WTC11 (cell line): Measurements from ENCODE around the gene ELP4. TPM values are rescaled to one million over a fixed set of nuclear protein-coding genes. Genes with fewer than 3 reads are reported as not detected.

Experiments
- ATAC-seq: fragments of 200-7000 bp; cut with Tn5 transposase; 2 replicates; pipeline ENCODE4 v1.10.0; 2021; ENCODE audit warnings: mild to moderate bottlenecking, moderate library complexity
- CTCF ChIA-PET: fragments of 300-600 bp; sonication (Branson Sonifier 250); formaldehyde crosslinking; loops from one replicate; lab custom pipeline; 2021; ENCODE audit warnings: antibody characterized with exemption; lab: Charles Lee
- POLR2A ChIA-PET: fragments of 350-600 bp; sonication (Branson Sonifier 250); formaldehyde crosslinking; loops from one replicate; lab custom pipeline; 2021; ENCODE audit warnings: antibody characterized with exemption; lab: Charles Lee
- DNase-seq: peaks from one replicate; pipeline ENCODE4 v3.0.0; 2021; ENCODE audit warnings: low spot score
- H3K27ac Mint-ChIP-seq: 2 replicates; pipeline ENCODE4 v1.8.0; 2021; ENCODE audit warnings: mixed read lengths
- H3K27me3 Mint-ChIP-seq: 2 replicates; pipeline ENCODE4 v1.8.0; 2021; ENCODE audit warnings: low read depth, mild to moderate bottlenecking, moderate library complexity, mixed read lengths
- H3K36me3 Mint-ChIP-seq: 2 replicates; pipeline ENCODE4 v1.8.0; 2021; ENCODE audit warnings: mixed read lengths
- H3K4me1 Mint-ChIP-seq: 2 replicates; pipeline ENCODE4 v1.8.0; 2022; ENCODE audit warnings: mixed read lengths
- H3K4me3 Mint-ChIP-seq: 2 replicates; pipeline ENCODE4 v1.8.0; 2021; ENCODE audit warnings: mild to moderate bottlenecking, moderate library complexity, mixed read lengths
- H3K9me3 Mint-ChIP-seq: 2 replicates; pipeline ENCODE4 v1.8.0; 2021; ENCODE audit warnings: mixed read lengths
- ETV6 ChIP-seq: sonication (generic); formaldehyde crosslinking; IDR thresholded peaks from 2 replicates; pipeline ENCODE4 v1.8.1; 2022; ENCODE audit warnings: mild to moderate bottlenecking, missing genetic modification reagents
- KAT7 ChIP-seq: sonication (generic); formaldehyde crosslinking; IDR thresholded peaks from 2 replicates; pipeline ENCODE4 v1.8.1; 2023; ENCODE audit warnings: missing genetic modification reagents, mild to moderate bottlenecking, borderline replicate concordance
- MXD4 ChIP-seq: fragments of 250-450 bp; sonication (Bioruptor Pico); IDR thresholded peaks from 2 replicates; pipeline ENCODE4 v1.8.0; 2021; ENCODE audit warnings: mild to moderate bottlenecking, moderate library complexity, borderline replicate concordance
- RELA ChIP-seq: sonication (generic); formaldehyde crosslinking; IDR thresholded peaks from 2 replicates; pipeline ENCODE4 v1.8.1; 2022; ENCODE audit warnings: missing genetic modification reagents, mild to moderate bottlenecking, borderline replicate concordance
- TEAD1 ChIP-seq: sonication (generic); formaldehyde crosslinking; IDR thresholded peaks from 2 replicates; pipeline ENCODE4 v1.8.0; 2022; ENCODE audit warnings: mild to moderate bottlenecking, missing genetic modification reagents
- ZNF396 ChIP-seq: fragments of 250-450 bp; sonication (Bioruptor Pico); IDR thresholded peaks from 2 replicates; pipeline ENCODE4 v1.8.0; 2021; ENCODE audit warnings: mild to moderate bottlenecking, moderate library complexity, borderline replicate concordance
- total RNA-seq: library from RNA; stranded (reverse); gene quantifications from 3 replicates; pipeline ENCODE4 v1.2.3, GENCODE V29; 2021
- TF ChIP-seq, protein P1 (sequence below): sonication (generic); formaldehyde crosslinking; IDR thresholded peaks from 2 replicates; pipeline ENCODE4 v1.8.1; 2022; ENCODE audit warnings: low read depth, missing genetic modification reagents, borderline replicate concordance
- TF ChIP-seq, protein P2 (sequence below): sonication (generic); formaldehyde crosslinking; IDR thresholded peaks from 2 replicates; pipeline ENCODE4 v1.8.0; 2022; ENCODE audit warnings: missing genetic modification reagents

Gene ELP4
- total RNA-seq, 1 experiment from 2014 or later = 14.6 TPM

DNA sequence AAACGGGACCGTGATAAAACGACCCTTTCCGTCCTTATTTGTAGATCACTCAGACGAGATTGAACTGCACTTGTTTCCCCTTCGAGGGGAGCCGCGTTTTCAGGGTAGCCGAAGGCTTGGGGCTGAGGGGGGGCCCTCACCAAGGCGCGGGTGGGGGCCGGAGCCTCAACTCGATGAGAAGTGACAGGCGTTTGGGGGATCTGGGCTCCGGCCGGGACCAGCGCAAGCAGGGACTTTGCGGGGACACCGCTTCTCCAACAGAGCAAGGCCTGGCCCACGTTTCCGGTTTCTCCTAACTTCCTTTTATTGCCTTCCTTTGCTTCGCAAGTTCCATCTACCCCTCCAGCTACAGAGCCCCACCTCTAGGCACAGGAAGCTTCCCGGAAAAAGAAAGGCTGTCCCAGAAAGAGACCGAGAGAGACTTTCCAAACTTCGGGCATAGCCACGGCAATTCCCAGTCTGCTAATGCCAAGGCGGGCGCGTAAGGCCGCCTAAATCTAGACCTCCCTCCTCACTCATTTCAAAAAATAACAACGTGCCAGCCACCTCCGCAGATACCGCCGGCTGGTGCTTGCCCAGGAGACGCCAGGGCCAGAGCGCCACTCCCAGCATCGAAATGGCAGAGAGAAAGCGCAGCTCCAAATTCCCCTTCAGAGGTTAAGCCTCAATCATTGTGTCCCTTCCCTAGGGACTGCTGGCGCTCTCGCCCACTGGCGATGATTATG, 294.9 kb downstream of the ELP4 start:
- no peak overlapping the region for H3K27ac Mint-ChIP-seq
- H3K4me1 Mint-ChIP-seq = peaks cover 78% of the 10 kb centered on the region
- no peaks in the 10 kb centered on the region for H3K36me3 Mint-ChIP-seq

DNA sequence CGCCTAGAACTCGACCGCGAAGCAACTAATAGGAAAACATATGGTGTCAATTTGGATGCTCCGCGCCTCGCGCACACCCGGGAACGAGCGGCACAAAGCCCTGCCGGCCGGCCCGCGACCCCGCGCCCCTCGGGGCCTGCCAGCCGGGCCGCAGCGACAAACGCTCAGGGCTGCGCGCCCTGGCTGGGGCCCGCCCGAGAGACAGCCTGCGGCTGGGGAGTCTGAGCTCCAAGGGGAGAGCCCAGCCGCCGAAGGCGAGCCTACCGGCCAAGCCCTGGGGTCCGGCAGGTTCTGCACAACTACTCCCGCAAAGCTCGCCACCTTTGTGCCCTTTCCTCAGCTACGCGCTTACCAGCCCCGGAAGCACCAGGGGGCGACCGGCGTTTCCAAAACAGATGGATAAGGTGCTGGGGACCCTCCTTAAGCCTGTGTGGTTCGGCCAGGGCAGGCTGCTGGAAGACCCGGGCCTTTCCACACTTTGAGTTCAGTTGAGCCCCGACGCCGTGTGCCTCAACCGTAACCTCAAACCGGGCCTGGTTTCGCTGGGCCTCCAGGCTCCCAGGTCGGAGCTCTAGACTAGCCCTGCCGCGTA, 295.6 kb downstream of the ELP4 start:
- peak; percentile 8 for ATAC-seq

More for the DNA sequence above, 294.9 kb downstream of the ELP4 start:
- POLR2A ChIA-PET = no interaction called here
- H3K4me3 Mint-ChIP-seq = peak overlapping the region; percentile 69
- DNase-seq = peak; percentile 39
- peaks cover 100% of the 10 kb centered on the region for H3K27me3 Mint-ChIP-seq
- no peak for ATAC-seq
- no peaks in the 10 kb centered on the region for H3K9me3 Mint-ChIP-seq
- TF ChIP-seq, protein P1, sequence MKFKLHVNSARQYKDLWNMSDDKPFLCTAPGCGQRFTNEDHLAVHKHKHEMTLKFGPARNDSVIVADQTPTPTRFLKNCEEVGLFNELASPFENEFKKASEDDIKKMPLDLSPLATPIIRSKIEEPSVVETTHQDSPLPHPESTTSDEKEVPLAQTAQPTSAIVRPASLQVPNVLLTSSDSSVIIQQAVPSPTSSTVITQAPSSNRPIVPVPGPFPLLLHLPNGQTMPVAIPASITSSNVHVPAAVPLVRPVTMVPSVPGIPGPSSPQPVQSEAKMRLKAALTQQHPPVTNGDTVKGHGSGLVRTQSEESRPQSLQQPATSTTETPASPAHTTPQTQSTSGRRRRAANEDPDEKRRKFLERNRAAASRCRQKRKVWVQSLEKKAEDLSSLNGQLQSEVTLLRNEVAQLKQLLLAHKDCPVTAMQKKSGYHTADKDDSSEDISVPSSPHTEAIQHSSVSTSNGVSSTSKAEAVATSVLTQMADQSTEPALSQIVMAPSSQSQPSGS (CRISPR knock-in tag) = no peak
- peak; percentile 61; the same call in 1 of the 2 replicates for TF ChIP-seq ETV6 (CRISPR knock-in tag)
- CTCF ChIA-PET = interaction anchor here (0.6 to 2.2 kb wide), 6 partner anchors 12 to 372 kb away, joined by 3 to 10 read pairs (median 4); no protein-coding TSS in a partner anchor

DNA sequence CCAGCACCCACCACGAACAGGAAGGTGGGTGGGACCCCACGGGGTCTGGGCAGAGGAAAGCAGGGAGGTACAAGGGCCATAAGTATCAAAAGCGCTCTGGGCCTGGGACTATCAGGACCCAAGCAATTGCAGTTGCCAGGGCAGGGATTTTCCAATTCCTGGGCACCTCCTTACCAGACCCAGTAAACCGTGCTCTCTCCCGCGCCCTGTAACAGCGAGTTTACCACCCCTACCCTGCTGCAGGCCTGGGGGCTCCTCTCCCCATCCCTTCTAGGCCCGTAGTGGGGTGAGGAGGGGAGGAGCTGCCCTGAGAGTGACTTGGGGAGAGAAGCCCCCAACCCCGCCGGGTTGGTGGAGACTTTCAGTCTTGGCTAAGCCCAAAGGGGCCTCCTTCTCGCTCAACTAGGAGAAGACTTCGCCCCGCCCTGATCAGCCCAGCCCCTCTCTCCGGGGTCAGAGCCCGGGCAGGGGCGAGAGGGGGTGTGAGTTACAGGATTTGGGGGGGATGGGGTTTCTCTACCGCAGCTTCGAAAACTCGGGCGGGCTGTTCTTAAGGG, 296.1 kb downstream of the ELP4 start:
- DNase-seq (peak; percentile 70), ATAC-seq (peak; percentile 43)
- Mint-ChIP-seq H3K4me3 (peak overlapping the region; percentile 44), H3K36me3 (no peaks in the 10 kb centered on the region), H3K9me3 (no peaks in the 10 kb centered on the region), H3K4me1 (peaks cover 73% of the 10 kb centered on the region), H3K27me3 (peaks cover 100% of the 10 kb centered on the region), H3K27ac (no peak overlapping the region)
- TF ChIP-seq, protein P2, sequence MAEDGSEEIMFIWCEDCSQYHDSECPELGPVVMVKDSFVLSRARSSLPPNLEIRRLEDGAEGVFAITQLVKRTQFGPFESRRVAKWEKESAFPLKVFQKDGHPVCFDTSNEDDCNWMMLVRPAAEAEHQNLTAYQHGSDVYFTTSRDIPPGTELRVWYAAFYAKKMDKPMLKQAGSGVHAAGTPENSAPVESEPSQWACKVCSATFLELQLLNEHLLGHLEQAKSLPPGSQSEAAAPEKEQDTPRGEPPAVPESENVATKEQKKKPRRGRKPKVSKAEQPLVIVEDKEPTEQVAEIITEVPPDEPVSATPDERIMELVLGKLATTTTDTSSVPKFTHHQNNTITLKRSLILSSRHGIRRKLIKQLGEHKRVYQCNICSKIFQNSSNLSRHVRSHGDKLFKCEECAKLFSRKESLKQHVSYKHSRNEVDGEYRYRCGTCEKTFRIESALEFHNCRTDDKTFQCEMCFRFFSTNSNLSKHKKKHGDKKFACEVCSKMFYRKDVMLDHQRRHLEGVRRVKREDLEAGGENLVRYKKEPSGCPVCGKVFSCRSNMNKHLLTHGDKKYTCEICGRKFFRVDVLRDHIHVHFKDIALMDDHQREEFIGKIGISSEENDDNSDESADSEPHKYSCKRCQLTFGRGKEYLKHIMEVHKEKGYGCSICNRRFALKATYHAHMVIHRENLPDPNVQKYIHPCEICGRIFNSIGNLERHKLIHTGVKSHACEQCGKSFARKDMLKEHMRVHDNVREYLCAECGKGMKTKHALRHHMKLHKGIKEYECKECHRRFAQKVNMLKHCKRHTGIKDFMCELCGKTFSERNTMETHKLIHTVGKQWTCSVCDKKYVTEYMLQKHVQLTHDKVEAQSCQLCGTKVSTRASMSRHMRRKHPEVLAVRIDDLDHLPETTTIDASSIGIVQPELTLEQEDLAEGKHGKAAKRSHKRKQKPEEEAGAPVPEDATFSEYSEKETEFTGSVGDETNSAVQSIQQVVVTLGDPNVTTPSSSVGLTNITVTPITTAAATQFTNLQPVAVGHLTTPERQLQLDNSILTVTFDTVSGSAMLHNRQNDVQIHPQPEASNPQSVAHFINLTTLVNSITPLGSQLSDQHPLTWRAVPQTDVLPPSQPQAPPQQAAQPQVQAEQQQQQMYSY (CRISPR knock-in tag) = 0 out of 2 replicates have a peak, but pooled peaks have one; percentile 27
- TF ChIP-seq, protein P1 (CRISPR knock-in tag) = no peak
- TF ChIP-seq RELA (CRISPR knock-in tag) (no peak), ZNF396 (no peak), MXD4 (CRISPR knock-in tag) (no peak)
- CTCF ChIA-PET = interaction anchor here (0.7 to 2.2 kb wide), 8 partner anchors 11 to 201 kb away, joined by 3 to 10 read pairs (median 4); no protein-coding TSS in a partner anchor
- POLR2A ChIA-PET = interaction anchor here (0.8 to 0.9 kb wide), 2 partner anchors 15 to 17 kb away, joined by 3 read pairs; no protein-coding TSS in a partner anchor

More for the DNA sequence above, 295.6 kb downstream of the ELP4 start:
- Mint-ChIP-seq H3K27me3 (peaks cover 100% of the 10 kb centered on the region), H3K27ac (no peak overlapping the region), H3K4me3 (peak overlapping the region; percentile 69), H3K36me3 (no peaks in the 10 kb centered on the region), H3K9me3 (no peaks in the 10 kb centered on the region), H3K4me1 (peaks cover 78% of the 10 kb centered on the region)
- peak; percentile 61 for DNase-seq
- ChIA-PET CTCF (interaction anchor here (0.6 to 2.2 kb wide), 8 partner anchors 12 to 371 kb away, joined by 3 to 10 read pairs (median 3); no protein-coding TSS in a partner anchor), POLR2A (interaction anchor here (0.8 to 0.9 kb wide), 2 partner anchors 15 to 18 kb away, joined by 3 read pairs; no protein-coding TSS in a partner anchor)
- TF ChIP-seq KAT7 = 0 out of 2 replicates have a peak, but pooled peaks have one; percentile 60
- no peak for TF ChIP-seq TEAD1
